Nephron (organoid): ENCODE measurements around the gene MTFR1L.

Experiments used
- H3K27ac Mint-ChIP-seq, 3 experiments: 2 replicates each; pipeline ENCODE4 v1.8.0; 2020; ENCODE audit warnings: mixed read lengths in 3 of 3, mild to moderate bottlenecking in 2 of 3, moderate library complexity in 1 of 3
- H3K27me3 Mint-ChIP-seq: 2 replicates; pipeline ENCODE4 v1.8.0; 2021; ENCODE audit warnings: low read depth, mild to moderate bottlenecking, moderate library complexity, mixed read lengths
- H3K36me3 Mint-ChIP-seq: 2 replicates; pipeline ENCODE4 v1.8.0; 2020; ENCODE audit warnings: low read depth, mixed read lengths
- H3K4me1 Mint-ChIP-seq: 2 replicates; pipeline ENCODE4 v1.8.0; 2020; ENCODE audit warnings: mixed read lengths
- H3K4me3 Mint-ChIP-seq, 3 experiments: 2 replicates each; pipeline ENCODE4 v1.8.0; 2020; ENCODE audit warnings: mild to moderate bottlenecking in 3 of 3, mixed read lengths in 3 of 3, moderate library complexity in 2 of 3
- H3K9me3 Mint-ChIP-seq: 2 replicates; pipeline ENCODE4 v1.8.0; 2020; ENCODE audit warnings: mixed read lengths
- TF ChIP-seq, protein P1 (sequence below), 3 experiments: fragments of 200-600 bp; sonication (generic); IDR thresholded peaks; one replicate each; pipeline ENCODE4 v1.5.0; 2021; ENCODE audit warnings: antibody characterized with exemption in 3 of 3; ENCODE audit not compliant: unreplicated experiment in 3 of 3

The MTFR1L gene

DNA sequence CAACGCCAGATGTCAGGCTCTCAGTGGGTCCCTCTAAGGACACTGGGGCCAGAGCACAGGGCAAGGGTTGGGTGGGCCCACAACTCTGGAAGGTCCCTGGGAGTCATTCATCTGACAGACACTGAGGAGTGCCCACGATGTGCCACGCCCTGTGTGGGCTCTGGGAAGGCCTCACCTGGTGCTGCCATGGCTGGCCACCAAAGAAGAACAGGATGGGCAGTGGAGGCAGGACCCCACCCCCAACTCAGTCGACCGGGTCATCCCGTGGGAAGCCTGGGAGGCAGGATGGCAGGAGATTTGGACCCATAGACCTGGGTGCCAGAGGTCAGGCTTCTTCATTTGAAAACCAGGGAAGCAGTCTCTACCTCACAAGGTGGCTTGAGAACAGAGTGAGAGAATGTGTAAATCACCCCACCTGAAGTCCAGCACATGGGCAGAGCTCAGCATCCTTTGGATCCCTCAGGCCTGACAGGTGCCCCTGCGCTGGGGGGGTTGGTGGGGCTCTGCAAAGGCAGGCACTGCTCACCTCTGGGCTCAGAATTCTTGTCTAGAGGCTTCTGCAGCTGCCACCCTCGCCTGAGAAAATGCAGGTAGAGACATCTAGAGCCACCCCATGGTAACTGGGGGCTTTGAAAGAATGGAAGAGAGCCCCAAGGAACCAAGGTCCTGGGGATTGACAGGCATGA, 20.9 kb upstream of the MTFR1L start:
- Mint-ChIP-seq H3K4me1 (peaks cover 40% of the 10 kb centered on the region), H3K27me3 (peaks cover 27% of the 10 kb centered on the region), H3K27ac (peak overlapping the region in 1 of 3 experiments; percentile 19)

GRCh38 chr1:25799352-25799934, 20.3 kb upstream of the MTFR1L start:
- Mint-ChIP-seq H3K4me1 (peaks cover 44% of the 10 kb centered on the region), H3K36me3 (peaks cover 3% of the 10 kb centered on the region), H3K4me3 (peak overlapping the region; percentile 78 to 82 (median 81)), H3K27ac (peak overlapping the region in 2 of 3 experiments; percentile 59 to 70), H3K9me3 (no peaks in the 10 kb centered on the region), H3K27me3 (peaks cover 27% of the 10 kb centered on the region)
- TF ChIP-seq, protein P1, sequence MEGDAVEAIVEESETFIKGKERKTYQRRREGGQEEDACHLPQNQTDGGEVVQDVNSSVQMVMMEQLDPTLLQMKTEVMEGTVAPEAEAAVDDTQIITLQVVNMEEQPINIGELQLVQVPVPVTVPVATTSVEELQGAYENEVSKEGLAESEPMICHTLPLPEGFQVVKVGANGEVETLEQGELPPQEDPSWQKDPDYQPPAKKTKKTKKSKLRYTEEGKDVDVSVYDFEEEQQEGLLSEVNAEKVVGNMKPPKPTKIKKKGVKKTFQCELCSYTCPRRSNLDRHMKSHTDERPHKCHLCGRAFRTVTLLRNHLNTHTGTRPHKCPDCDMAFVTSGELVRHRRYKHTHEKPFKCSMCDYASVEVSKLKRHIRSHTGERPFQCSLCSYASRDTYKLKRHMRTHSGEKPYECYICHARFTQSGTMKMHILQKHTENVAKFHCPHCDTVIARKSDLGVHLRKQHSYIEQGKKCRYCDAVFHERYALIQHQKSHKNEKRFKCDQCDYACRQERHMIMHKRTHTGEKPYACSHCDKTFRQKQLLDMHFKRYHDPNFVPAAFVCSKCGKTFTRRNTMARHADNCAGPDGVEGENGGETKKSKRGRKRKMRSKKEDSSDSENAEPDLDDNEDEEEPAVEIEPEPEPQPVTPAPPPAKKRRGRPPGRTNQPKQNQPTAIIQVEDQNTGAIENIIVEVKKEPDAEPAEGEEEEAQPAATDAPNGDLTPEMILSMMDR (IDR thresholded peaks at IDR 0.05; ENCODE audit: unreplicated experiment in 3 of 3), result no peak

More for the DNA sequence above, 20.9 kb upstream of the MTFR1L start:
- peaks cover 3% of the 10 kb centered on the region for H3K36me3 Mint-ChIP-seq
- TF ChIP-seq, protein P1 (IDR thresholded peaks at IDR 0.05; ENCODE audit: unreplicated experiment in 3 of 3), result no peak
- peak overlapping the region; percentile 78 to 82 (median 81) for H3K4me3 Mint-ChIP-seq
- H3K9me3 Mint-ChIP-seq, result no peaks in the 10 kb centered on the region

DNA sequence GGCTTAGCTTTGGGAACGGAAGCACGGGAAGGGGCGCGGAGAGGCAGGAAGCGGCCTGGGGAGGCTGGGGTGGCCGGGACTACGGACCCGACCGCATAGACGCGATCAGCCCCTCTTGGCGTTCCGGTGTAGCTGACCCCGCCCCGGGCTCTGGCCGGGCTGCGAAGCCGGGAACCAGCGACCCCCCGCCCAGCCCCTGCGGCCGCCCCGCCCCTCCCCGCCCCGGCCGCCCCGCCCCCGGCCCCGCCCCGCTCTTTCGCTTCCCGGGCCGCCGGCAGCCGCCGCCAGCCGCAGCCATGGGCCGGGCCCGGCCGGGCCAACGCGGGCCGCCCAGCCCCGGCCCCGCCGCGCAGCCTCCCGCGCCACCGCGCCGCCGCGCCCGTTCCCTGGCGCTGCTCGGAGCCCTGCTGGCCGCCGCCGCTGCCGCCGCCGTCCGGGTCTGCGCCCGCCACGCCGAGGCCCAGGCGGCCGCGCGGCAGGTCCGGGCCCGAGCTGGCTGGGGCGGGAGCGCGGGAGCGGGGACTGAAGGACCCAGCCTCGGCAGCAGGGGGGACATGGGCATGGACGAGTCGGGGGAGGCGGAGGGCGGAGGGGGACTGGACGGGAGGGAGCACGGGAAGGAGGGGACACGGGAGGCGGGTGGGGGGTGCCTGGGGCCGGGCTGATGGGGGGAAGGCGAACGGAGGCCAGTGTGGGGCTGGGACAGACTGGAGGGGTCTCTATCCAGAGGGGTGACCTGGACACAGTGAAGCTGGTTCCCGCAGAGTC, 19.6 kb upstream of the MTFR1L start, which contains the start of gene SELENON:
Gene SELENON, plus strand, starts transcription at position 259 of the 768 bp plus-strand sequence. Its CDS starts 38 bp downstream, at position 297.
- no peaks in the 10 kb centered on the region for H3K9me3 Mint-ChIP-seq

GRCh38 chr1:25800703-25801377, 18.9 kb upstream of the MTFR1L start:
- H3K9me3 Mint-ChIP-seq, result no peaks in the 10 kb centered on the region
- TF ChIP-seq, protein P1 (IDR thresholded peaks at IDR 0.05; ENCODE audit: unreplicated experiment in 3 of 3), result no peak
- H3K4me1 Mint-ChIP-seq, result peaks cover 51% of the 10 kb centered on the region
- peak overlapping the region; percentile 86 to 90 (median 90) for H3K4me3 Mint-ChIP-seq
- peaks cover 15% of the 10 kb centered on the region for H3K27me3 Mint-ChIP-seq
- peaks cover 10% of the 10 kb centered on the region for H3K36me3 Mint-ChIP-seq
- H3K27ac Mint-ChIP-seq, result peak overlapping the region in 2 of 3 experiments; percentile 70 to 78

More for the DNA sequence above, 19.6 kb upstream of the MTFR1L start, which contains the start of gene SELENON:
- H3K27me3 Mint-ChIP-seq, result peaks cover 21% of the 10 kb centered on the region
- TF ChIP-seq, protein P1 (IDR thresholded peaks at IDR 0.05; ENCODE audit: unreplicated experiment in 3 of 3), result no peak
- peak within 1 kb of the TSS; percentile 86 to 90 (median 90) for H3K4me3 Mint-ChIP-seq
- peaks cover 3% of the 10 kb centered on the region for H3K36me3 Mint-ChIP-seq
- peak within 1 kb of the TSS in 2 of 3 experiments; percentile 70 to 78 for H3K27ac Mint-ChIP-seq
- peaks cover 46% of the 10 kb centered on the region for H3K4me1 Mint-ChIP-seq

DNA sequence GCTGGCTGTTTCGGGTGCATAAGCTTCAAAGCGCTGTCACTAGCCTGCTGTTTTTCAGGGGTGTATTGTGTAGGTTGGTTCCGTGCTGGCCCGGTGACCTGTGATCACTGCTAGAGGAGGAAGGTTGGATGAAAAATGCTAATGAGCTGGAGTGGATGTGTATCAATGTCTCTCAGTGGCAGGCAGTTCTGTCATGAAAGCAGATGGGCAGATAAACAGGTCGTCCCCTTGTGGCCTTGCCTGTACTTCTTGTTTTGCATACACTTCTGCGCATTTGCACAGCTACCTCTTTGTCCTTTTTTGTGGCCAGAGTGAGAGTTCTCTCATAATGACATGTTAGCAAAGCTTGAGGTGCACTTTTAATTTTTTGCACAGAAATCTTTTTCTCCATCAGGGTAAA, 16.8 kb upstream of the MTFR1L start:
- Mint-ChIP-seq H3K36me3 (peaks cover 21% of the 10 kb centered on the region), H3K27me3 (peaks cover 8% of the 10 kb centered on the region), H3K27ac (no peak overlapping the region)

More for the DNA sequence above, 16.8 kb upstream of the MTFR1L start:
- H3K4me1 Mint-ChIP-seq, result peaks cover 47% of the 10 kb centered on the region
- peak overlapping the region; percentile 16 to 66 (median 64) for H3K4me3 Mint-ChIP-seq
- TF ChIP-seq, protein P1 (IDR thresholded peaks at IDR 0.05; ENCODE audit: unreplicated experiment in 3 of 3), result no peak
- no peaks in the 10 kb centered on the region for H3K9me3 Mint-ChIP-seq
